HepG2 (cell line): ENCODE measurements around the gene SUPT4H1. TPM values are rescaled to one million over a fixed set of nuclear protein-coding genes. Genes with fewer than 3 reads are reported as not detected.

Experiments
- ARNT2 ChIP-seq: sonication (generic); formaldehyde crosslinking; IDR thresholded peaks from 2 replicates; pipeline ENCODE4 v1.8.0; 2022; ENCODE audit warnings: mild to moderate bottlenecking, low read depth, missing genetic modification reagents, moderate library complexity
- BCLAF1 ChIP-seq: fragments of 450-650 bp; IDR thresholded peaks from 2 replicates; pipeline ENCODE4 v1.6.1; 2017; ENCODE audit warnings: mild to moderate bottlenecking
- E2F1 ChIP-seq: sonication (generic); formaldehyde crosslinking; IDR thresholded peaks from 2 replicates; pipeline ENCODE4 v1.5.0; 2020; ENCODE audit warnings: missing genetic modification reagents
- ESRRA ChIP-seq: sonication (generic); formaldehyde crosslinking; IDR thresholded peaks from 2 replicates; pipeline ENCODE4 v1.5.1; 2020; ENCODE audit warnings: mild to moderate bottlenecking, low read depth, missing genetic modification reagents
- FOSL2 ChIP-seq: sonication (generic); formaldehyde crosslinking; IDR thresholded peaks from 2 replicates; pipeline ENCODE4 v1.4.0; 2020; ENCODE audit warnings: missing genetic modification reagents
- FOXP1 ChIP-seq, 2 experiments: fragments of 450-650 bp in 1 of 2; IDR thresholded peaks; 2 replicates each; pipeline ENCODE4 v1.6.1; 2017 to 2018; ENCODE audit warnings: antibody characterized with exemption in 1 of 2
- JDP2 ChIP-seq: sonication (generic); formaldehyde crosslinking; IDR thresholded peaks from 2 replicates; pipeline ENCODE4 v1.8.1; 2022; ENCODE audit warnings: missing genetic modification reagents, borderline replicate concordance
- KDM3A ChIP-seq: IDR thresholded peaks from 2 replicates; pipeline ENCODE4 v1.6.1; 2018; ENCODE audit warnings: low read depth, missing compliant biosample characterization
- MED1 ChIP-seq: sonication (generic); formaldehyde crosslinking; IDR thresholded peaks from 2 replicates; pipeline ENCODE4 v1.4.0; 2020; ENCODE audit warnings: missing genetic modification reagents
- PAXIP1 ChIP-seq: sonication (generic); formaldehyde crosslinking; conservative IDR thresholded peaks from 2 replicates; pipeline ENCODE4 v1.4.0; 2020; ENCODE audit warnings: mild to moderate bottlenecking, missing genetic modification reagents, moderate library complexity
- RXRA ChIP-seq: sonication (generic); formaldehyde crosslinking; IDR thresholded peaks from 2 replicates; pipeline ENCODE4 v1.5.1; 2020; ENCODE audit warnings: missing genetic modification reagents
- ZBTB26 ChIP-seq: IDR thresholded peaks from 2 replicates; pipeline ENCODE4 v1.6.1; 2016; ENCODE audit warnings: missing compliant biosample characterization, missing genetic modification reagents, borderline replicate concordance
- ZNF207 ChIP-seq: fragments of 450-650 bp; IDR thresholded peaks from 2 replicates; pipeline ENCODE4 v1.6.1; 2016; ENCODE audit warnings: antibody characterized with exemption, borderline replicate concordance
- ZNF460 ChIP-seq: sonication (generic); formaldehyde crosslinking; IDR thresholded peaks from 2 replicates; pipeline ENCODE4 v1.5.1; 2020; ENCODE audit warnings: missing genetic modification reagents, mild to moderate bottlenecking, borderline replicate concordance
- ZNF609 ChIP-seq: sonication (generic); formaldehyde crosslinking; IDR thresholded peaks from 2 replicates; pipeline ENCODE4 v1.4.0; 2020; ENCODE audit warnings: mild to moderate bottlenecking, missing genetic modification reagents, borderline replicate concordance
- polyA plus RNA-seq, 8 experiments: library from polyadenylated mRNA; depleted of rRNA in 3 of 8; stranded (reverse) in 7 of 8; unstranded in 1 of 8; fragments of >200 nt; fragmentation: Illumina TruSeq in 4 of 8; extraction: Trizol in 4 of 8; gene quantifications; 2 replicates each; pipeline versions ENCODE4 v1.2.1 to v1.2.3, GENCODE V29; 2011 to 2016; ENCODE audit warnings: low read depth in 4 of 8, missing spikeins in 1 of 8, mixed read lengths in 1 of 8; ENCODE audit not compliant: insufficient read depth in 1 of 8
- total RNA-seq, 5 experiments: library from RNA; depleted of rRNA; stranded (reverse); fragments of >200 nt; fragmentation: Illumina TruSeq; extraction: Trizol; gene quantifications; 2 replicates each; pipeline ENCODE4 v1.2.3, GENCODE V29; 2016; ENCODE audit warnings: low read depth in 1 of 5

Gene SUPT4H1
- total and polyA plus RNA-seq, 2 of the 13 experiments (the other 11 are each of a cell fraction or from before 2014, with no cell fraction given), result 155 to 244 TPM

GRCh38 chr17:58383892-58384462 lies 32.0 kb upstream of the SUPT4H1 start (continued):
- TF ChIP-seq ZNF609 (CRISPR knock-in tag) (0 out of 2 replicates have a peak, but pooled peaks have one; percentile 39), FOSL2 (CRISPR knock-in tag) (peak; percentile 70), PAXIP1 (CRISPR knock-in tag) (peak; percentile 80), RXRA (CRISPR knock-in tag) (peak; percentile 62; the same call in 1 of the 2 replicates), ZBTB26 (CRISPR knock-in tag) (peak; percentile 64; the same call in 1 of the 2 replicates), E2F1 (CRISPR knock-in tag) (no peak), JDP2 (no peak), KDM3A (0 out of 2 replicates have a peak, but pooled peaks have one; percentile 27), ZNF460 (CRISPR knock-in tag) (no peak), BCLAF1 (no peak), MED1 (CRISPR knock-in tag) (peak; percentile 62), ZNF207 (no peak), FOXP1 (IDR thresholded peaks at IDR 0.05) (no peak), FOXP1 (CRISPR knock-in tag; IDR thresholded peaks at IDR 0.05) (peak; percentile 49; the same call in 1 of the 2 replicates), ESRRA (0 out of 2 replicates have a peak, but pooled peaks have one; percentile 25), ARNT2 (CRISPR knock-in tag) (no peak)
